ENCODE data around the gene ZBTB4.

The ZBTB4 gene

GRCh38 chr17:7419819-7420610 is 59.4 kb downstream of the ZBTB4 start, which contains the start of gene SPEM1:
SPEM1 (plus strand) TSS chr17:7420324; CDS start chr17:7420385, 61 bp downstream.
- no peak for DNase-seq (ENCODE audit: low read depth)

GRCh38 chr17:7418472-7419152 is 60.8 kb downstream of the ZBTB4 start:
- DNase-seq (ENCODE audit: low read depth): no peak

GRCh38 chr17:7417056-7417655 is 62.3 kb downstream of the ZBTB4 start:
- no peak for DNase-seq (ENCODE audit: low read depth)

- DNase-seq (ENCODE audit: low read depth): no peak
These were observed 63.1 kb downstream of the ZBTB4 start for GRCh38 chr17:7416323-7416722.

- no peak for DNase-seq (ENCODE audit: low read depth)
These were observed 63.6 kb downstream of the ZBTB4 start for GRCh38 chr17:7415784-7416183.

DNA sequence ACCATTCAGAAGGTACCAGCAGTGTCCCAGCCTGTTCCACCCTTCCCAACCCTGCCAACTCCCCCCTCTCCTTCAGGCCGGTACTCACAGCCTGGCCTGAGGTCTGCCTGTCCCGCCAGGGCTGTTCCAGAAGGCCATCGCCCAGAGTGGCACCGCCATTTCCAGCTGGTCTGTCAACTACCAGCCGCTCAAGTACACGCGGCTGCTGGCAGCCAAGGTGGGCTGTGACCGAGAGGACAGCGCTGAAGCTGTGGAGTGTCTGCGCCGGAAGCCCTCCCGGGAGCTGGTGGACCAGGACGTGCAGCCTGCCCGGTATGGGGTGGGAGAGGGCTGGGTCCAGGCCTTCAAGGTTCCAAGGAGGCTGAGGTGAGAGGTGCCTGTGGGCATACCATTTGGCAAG is 64.6 kb downstream of the ZBTB4 start:
- no peak for DNase-seq (ENCODE audit: low read depth)

DNA sequence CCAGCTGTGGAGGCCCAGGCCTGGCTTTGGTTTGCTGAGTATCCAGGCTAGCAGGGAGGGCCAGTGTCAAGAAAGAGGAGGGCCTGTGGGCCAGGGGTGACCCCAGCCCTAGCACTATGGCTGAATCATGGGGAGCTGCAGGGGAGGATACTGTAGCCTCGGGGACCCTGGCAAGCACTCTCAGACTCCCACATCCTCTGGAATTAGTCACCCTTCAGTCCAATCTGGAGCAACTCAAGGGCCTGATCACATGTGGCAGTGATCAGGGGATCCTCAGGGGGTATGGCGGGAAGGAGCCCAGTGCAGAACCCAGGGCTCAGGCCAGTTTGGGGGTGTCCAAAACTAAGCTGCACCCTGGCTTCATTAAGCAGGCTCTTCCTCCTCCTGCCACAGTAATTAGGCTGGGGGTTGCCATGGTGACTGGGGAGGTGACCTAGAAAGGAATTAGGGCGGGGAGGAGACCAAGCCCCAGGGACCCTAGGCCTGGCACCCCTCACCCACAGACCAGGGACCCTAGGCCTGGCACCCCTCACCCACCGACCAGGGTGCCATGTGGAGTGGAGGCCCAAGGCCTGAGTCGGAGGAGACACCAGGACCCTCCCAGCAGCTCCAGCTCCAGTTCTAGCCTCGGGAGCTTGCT is 66.0 kb downstream of the ZBTB4 start:
- DNase-seq (ENCODE audit: low read depth): no peak

DNA sequence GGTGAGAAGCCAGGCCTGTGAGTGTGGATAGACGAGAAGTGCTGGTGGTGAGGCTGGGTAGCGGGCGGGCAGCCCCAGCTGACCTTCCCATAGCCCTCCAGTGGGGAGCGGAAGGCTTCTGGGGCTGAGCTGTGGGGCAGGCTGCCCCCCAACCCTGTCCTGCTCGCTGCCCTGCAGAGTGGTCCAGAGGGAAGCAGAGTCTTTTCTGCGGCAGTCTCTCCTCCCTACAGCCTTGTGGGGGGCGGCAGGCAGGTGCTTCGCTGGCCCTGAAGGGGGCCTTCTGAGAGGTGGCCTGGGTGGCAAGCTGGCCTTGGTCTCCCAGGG is 68.0 kb downstream of the ZBTB4 start:
- DNase-seq (ENCODE audit: low read depth): no peak

- no peak for DNase-seq (ENCODE audit: low read depth)
These were observed 68.6 kb downstream of the ZBTB4 start for GRCh38 chr17:7410634-7411426.

GRCh38 chr17:7409716-7410115 is 69.7 kb downstream of the ZBTB4 start:
- DNase-seq (ENCODE audit: low read depth): no peak

All from GM04503 (cell line).